Activated T-helper 1 cell treated with anti-CD3 and anti-CD28 coated beads, Interleukin-12 subunit alpha, Interleukin-12 subunit beta, Interleukin-2, Interleukin-4 antibody, amounts not matched to agents 30 ng/mL and 10 ng/mL and 1 ng/mL, durations not matched to agents 14 hours and 24 hours and 36 hours (primary cell): Measurements from ENCODE around the gene PLEKHB1. TPM values are rescaled to one million over a fixed set of nuclear protein-coding genes. Genes with fewer than 3 reads are reported as not detected.

Experiments used
- DNase-seq: peaks from one replicate; pipeline ENCODE4 v3.0.0; 2021; ENCODE audit warnings: low spot score
- H3K27ac Mint-ChIP-seq: one replicate; pipeline ENCODE4 v1.8.0; 2021; ENCODE audit warnings: mild to moderate bottlenecking, mixed read lengths
- H3K27me3 Mint-ChIP-seq: one replicate; pipeline ENCODE4 v1.8.0; 2022; ENCODE audit warnings: mild to moderate bottlenecking, moderate library complexity, mixed read lengths; ENCODE audit not compliant: insufficient read depth
- H3K36me3 Mint-ChIP-seq: one replicate; pipeline ENCODE4 v1.8.0; 2021; ENCODE audit warnings: low read depth, mixed read lengths
- H3K4me1 Mint-ChIP-seq: one replicate; pipeline ENCODE4 v1.8.0; 2021; ENCODE audit warnings: low read depth, mixed read lengths
- H3K4me3 Mint-ChIP-seq: one replicate; pipeline ENCODE4 v1.8.0; 2021; ENCODE audit warnings: mild to moderate bottlenecking, moderate library complexity, mixed read lengths
- H3K9me3 Mint-ChIP-seq: one replicate; pipeline ENCODE4 v1.8.0; 2021; ENCODE audit warnings: mixed read lengths
- intact Hi-C: fragments of 100-400 bp; cut with micrococcal nuclease; formaldehyde crosslinking; loops from one replicate; pipeline ENCODE4 v1.15.1; 2024
- total RNA-seq: library from RNA; stranded (reverse); gene quantifications from 2 replicates; pipeline ENCODE4 v1.2.3, GENCODE V29; 2022

PLEKHB1 gene
- total RNA-seq, 1 donor from 2014 or later = 2.0 TPM

GRCh38 chr11:73633999-73634398, 12.4 kb upstream of the PLEKHB1 start:
- Mint-ChIP-seq H3K4me3 (no peak overlapping the region), H3K36me3 (no peaks in the 10 kb centered on the region), H3K27ac (no peak overlapping the region), H3K27me3 (peaks cover 3% of the 10 kb centered on the region), H3K4me1 (no peaks in the 10 kb centered on the region), H3K9me3 (no peaks in the 10 kb centered on the region)
- no peak for DNase-seq
- intact Hi-C loops = no loop called here

- no peaks in the 10 kb centered on the region for H3K36me3 Mint-ChIP-seq
- peaks cover 6% of the 10 kb centered on the region for H3K4me1 Mint-ChIP-seq
- H3K27me3 Mint-ChIP-seq = no peaks in the 10 kb centered on the region
- H3K27ac Mint-ChIP-seq = no peak overlapping the region
- no peak for DNase-seq
- intact Hi-C loops = no loop called here
- no peaks in the 10 kb centered on the region for H3K9me3 Mint-ChIP-seq
- no peak overlapping the region for H3K4me3 Mint-ChIP-seq
Observed at GRCh38 chr11:73635721-73636120, 10.7 kb upstream of the PLEKHB1 start.

DNA sequence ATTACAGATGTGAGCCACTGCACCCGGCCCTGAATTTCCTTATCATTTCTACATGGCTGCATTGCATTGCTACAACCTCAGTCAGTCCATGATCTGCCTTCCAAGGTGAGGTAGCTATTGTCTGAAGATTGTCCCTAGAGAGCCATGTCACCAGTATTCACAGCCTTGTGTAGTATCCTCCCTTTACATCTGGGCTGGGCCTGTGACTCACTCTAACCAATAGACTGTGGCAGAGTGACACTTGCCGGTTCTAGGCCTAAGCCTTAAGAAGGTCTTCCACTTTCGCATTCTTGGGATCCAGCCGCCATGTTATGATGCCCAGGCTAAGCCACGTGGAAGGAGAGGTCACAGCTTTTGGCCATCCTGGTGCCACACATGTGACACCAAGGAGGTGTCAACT, 10.1 kb upstream of the PLEKHB1 start:
- H3K4me1 Mint-ChIP-seq = peaks cover 8% of the 10 kb centered on the region
- no peaks in the 10 kb centered on the region for H3K36me3 Mint-ChIP-seq
- intact Hi-C loops = no loop called here
- H3K4me3 Mint-ChIP-seq = no peak overlapping the region
- no peak for DNase-seq
- H3K27me3 Mint-ChIP-seq = no peaks in the 10 kb centered on the region
- no peaks in the 10 kb centered on the region for H3K9me3 Mint-ChIP-seq
- H3K27ac Mint-ChIP-seq = no peak overlapping the region

GRCh38 chr11:73637012-73637411, 9.4 kb upstream of the PLEKHB1 start:
- H3K9me3 Mint-ChIP-seq = no peaks in the 10 kb centered on the region
- no peaks in the 10 kb centered on the region for H3K27me3 Mint-ChIP-seq
- H3K4me3 Mint-ChIP-seq = no peak overlapping the region
- H3K36me3 Mint-ChIP-seq = no peaks in the 10 kb centered on the region
- no peak overlapping the region for H3K27ac Mint-ChIP-seq
- DNase-seq = no peak
- intact Hi-C loops = no loop called here
- peaks cover 8% of the 10 kb centered on the region for H3K4me1 Mint-ChIP-seq

GRCh38 chr11:73640592-73640991, 5.8 kb upstream of the PLEKHB1 start:
- no peaks in the 10 kb centered on the region for H3K36me3 Mint-ChIP-seq
- intact Hi-C loops = no loop called here
- H3K4me3 Mint-ChIP-seq = no peak overlapping the region
- DNase-seq = no peak
- H3K27ac Mint-ChIP-seq = no peak overlapping the region
- peaks cover 8% of the 10 kb centered on the region for H3K4me1 Mint-ChIP-seq
- peaks cover 3% of the 10 kb centered on the region for H3K27me3 Mint-ChIP-seq
- H3K9me3 Mint-ChIP-seq = no peaks in the 10 kb centered on the region

DNA sequence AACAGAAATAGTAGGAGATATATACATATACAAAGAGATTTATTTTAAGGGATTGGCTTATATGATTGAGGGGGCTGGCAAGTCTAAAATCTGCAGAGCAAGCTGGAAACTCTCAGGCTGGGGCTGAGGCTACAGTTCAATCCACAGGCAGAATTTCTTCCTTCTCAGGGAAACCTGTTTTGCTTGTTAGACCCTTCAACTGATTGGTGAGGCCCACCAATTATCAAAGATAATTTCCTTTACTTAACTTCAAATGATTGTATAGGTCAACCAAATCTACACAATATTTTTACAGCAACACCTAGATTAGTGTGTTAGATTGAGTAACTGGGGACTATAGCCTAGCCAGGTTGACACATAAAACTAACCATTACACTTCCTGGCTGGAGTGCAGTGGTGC, 4.7 kb upstream of the PLEKHB1 start:
- no peak overlapping the region for H3K27ac Mint-ChIP-seq
- H3K27me3 Mint-ChIP-seq = peaks cover 3% of the 10 kb centered on the region
- peaks cover 10% of the 10 kb centered on the region for H3K4me1 Mint-ChIP-seq
- intact Hi-C loops = no loop called here
- H3K9me3 Mint-ChIP-seq = no peaks in the 10 kb centered on the region
- H3K4me3 Mint-ChIP-seq = no peak overlapping the region
- no peak for DNase-seq
- H3K36me3 Mint-ChIP-seq = no peaks in the 10 kb centered on the region

GRCh38 chr11:73645121-73645969, 1.0 kb upstream of the PLEKHB1 start:
- no peaks in the 10 kb centered on the region for H3K9me3 Mint-ChIP-seq
- H3K36me3 Mint-ChIP-seq = no peaks in the 10 kb centered on the region
- DNase-seq = no peak
- no peak overlapping the region for H3K4me3 Mint-ChIP-seq
- peaks cover 20% of the 10 kb centered on the region for H3K4me1 Mint-ChIP-seq
- H3K27ac Mint-ChIP-seq = no peak overlapping the region
- peaks cover 8% of the 10 kb centered on the region for H3K27me3 Mint-ChIP-seq
- intact Hi-C loops = no loop called here

GRCh38 chr11:73647459-73648100, 1.2 kb downstream of the PLEKHB1 start:
- intact Hi-C loops = loop anchor here (1.0 kb wide), 3 partner anchors 49 to 751 kb away; partner anchors contain the start of genes FAM168A, PGM2L1 and RELT
- Mint-ChIP-seq H3K36me3 (no peaks in the 10 kb centered on the region), H3K9me3 (no peaks in the 10 kb centered on the region), H3K4me1 (peaks cover 14% of the 10 kb centered on the region), H3K27me3 (peaks cover 9% of the 10 kb centered on the region), H3K4me3 (peak overlapping the region; percentile 54), H3K27ac (no peak overlapping the region)
- peak; percentile 84 for DNase-seq

- Mint-ChIP-seq H3K4me3 (no peak overlapping the region), H3K27ac (no peak overlapping the region), H3K36me3 (no peaks in the 10 kb centered on the region), H3K4me1 (peaks cover 14% of the 10 kb centered on the region), H3K9me3 (no peaks in the 10 kb centered on the region), H3K27me3 (peaks cover 11% of the 10 kb centered on the region)
- intact Hi-C loops = no loop called here
- no peak for DNase-seq
Observed at GRCh38 chr11:73648121-73648520, 1.7 kb downstream of the PLEKHB1 start.

DNA sequence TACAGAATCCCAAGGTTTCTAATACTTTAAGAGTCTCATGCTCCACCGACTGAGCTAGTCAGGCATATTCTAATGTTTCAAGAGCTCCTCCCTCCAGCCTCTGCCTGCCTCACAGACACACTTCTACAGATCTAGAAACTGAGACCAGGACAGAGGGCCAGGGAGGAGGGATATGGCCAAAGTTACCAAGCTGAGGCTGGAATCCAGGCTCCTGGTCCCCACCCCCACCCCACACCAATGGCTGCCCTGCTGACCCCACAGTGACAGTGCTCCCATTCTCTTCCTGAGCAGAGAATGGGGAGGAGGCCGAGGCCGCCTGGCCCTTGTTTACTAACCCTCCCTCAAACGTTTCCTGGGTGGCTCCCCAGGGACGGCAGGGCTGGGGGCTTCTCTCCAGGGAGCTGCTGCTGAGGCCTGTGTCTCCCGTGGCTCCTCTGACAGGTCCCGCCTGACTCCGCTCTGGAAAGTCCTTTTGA, 2.2 kb downstream of the PLEKHB1 start:
- Mint-ChIP-seq H3K27ac (no peak overlapping the region), H3K9me3 (no peaks in the 10 kb centered on the region), H3K4me1 (peaks cover 14% of the 10 kb centered on the region), H3K4me3 (no peak overlapping the region), H3K27me3 (peaks cover 11% of the 10 kb centered on the region), H3K36me3 (no peaks in the 10 kb centered on the region)
- intact Hi-C loops = no loop called here
- no peak for DNase-seq

GRCh38 chr11:73649206-73649605, 2.8 kb downstream of the PLEKHB1 start:
- H3K27ac Mint-ChIP-seq = no peak overlapping the region
- intact Hi-C loops = no loop called here
- H3K4me1 Mint-ChIP-seq = peaks cover 14% of the 10 kb centered on the region
- DNase-seq = no peak
- H3K4me3 Mint-ChIP-seq = no peak overlapping the region
- H3K36me3 Mint-ChIP-seq = no peaks in the 10 kb centered on the region
- H3K9me3 Mint-ChIP-seq = no peaks in the 10 kb centered on the region
- H3K27me3 Mint-ChIP-seq = peaks cover 11% of the 10 kb centered on the region

- intact Hi-C loops = no loop called here
- H3K27me3 Mint-ChIP-seq = peaks cover 8% of the 10 kb centered on the region
- DNase-seq = no peak
Observed at GRCh38 chr11:73650400-73650799, 4.0 kb downstream of the PLEKHB1 start.

GRCh38 chr11:73651252-73651651, 4.9 kb downstream of the PLEKHB1 start:
- intact Hi-C loops = no loop called here
- peaks cover 8% of the 10 kb centered on the region for H3K27me3 Mint-ChIP-seq
- H3K9me3 Mint-ChIP-seq = no peaks in the 10 kb centered on the region
- H3K4me1 Mint-ChIP-seq = peaks cover 14% of the 10 kb centered on the region
- no peak overlapping the region for H3K27ac Mint-ChIP-seq
- H3K4me3 Mint-ChIP-seq = no peak overlapping the region
- DNase-seq = no peak
- H3K36me3 Mint-ChIP-seq = no peaks in the 10 kb centered on the region

More at GRCh38 chr11:73650400-73650799, 4.0 kb downstream of the PLEKHB1 start:
- Mint-ChIP-seq H3K4me3 (no peak overlapping the region), H3K9me3 (no peaks in the 10 kb centered on the region), H3K36me3 (no peaks in the 10 kb centered on the region), H3K27ac (no peak overlapping the region), H3K4me1 (peaks cover 14% of the 10 kb centered on the region)
